ENCODE results near the gene MRPS17.
A peak's percentile ranks its signal among the peaks of the same experiment; 100 is the strongest.

Gene MRPS17

DNA sequence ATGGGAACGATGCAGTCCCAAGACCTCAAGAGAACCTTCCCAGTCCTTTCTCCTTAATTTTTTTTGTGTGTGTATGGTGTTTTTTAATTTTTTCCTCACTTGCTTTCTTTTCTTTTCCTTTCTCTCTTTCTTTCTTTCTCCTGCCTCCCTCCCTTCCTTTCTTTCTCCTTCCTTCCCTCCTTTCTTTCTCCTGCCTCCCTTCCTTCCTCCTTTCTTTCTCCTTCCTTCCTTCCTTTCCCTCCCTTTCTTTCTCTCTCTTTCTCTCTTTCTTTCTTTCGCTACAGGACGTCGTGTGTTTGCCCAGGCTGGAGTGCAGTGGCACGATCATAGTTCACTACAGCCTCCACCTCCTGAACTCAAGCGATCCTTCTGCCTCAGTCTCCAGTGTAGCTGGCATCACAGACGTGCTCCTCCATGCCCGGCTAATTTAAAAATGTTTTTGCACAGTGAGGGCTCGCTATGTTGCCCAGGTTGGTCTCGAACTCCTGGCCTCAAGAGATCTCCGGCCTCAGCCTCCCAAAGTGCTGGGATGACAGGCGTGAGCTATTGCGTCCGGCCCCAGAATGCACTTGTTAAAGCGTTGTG is 12.0 kb downstream of the MRPS17 start:
- no peak overlapping the region for H2BK120ac ChIP-seq (ENCODE audit: low read depth, low read length)
- peaks cover 0 to 9% (median 0%) of the 10 kb centered on the region in 3 experiments for H3K27me3 ChIP-seq (ENCODE audit: control insufficient read depth in 3 of 3, insufficient read depth in 3 of 3, low read depth in 1 of 3, low read length in 3 of 3)
- no peak overlapping the region for H3K23ac ChIP-seq (ENCODE audit: low read depth, low read length, poor library complexity)
- H3K4me1 ChIP-seq (ENCODE audit: control insufficient read depth in 2 of 2, insufficient read depth in 1 of 2, low read depth in 1 of 2, low read length in 2 of 2): no peaks in the 10 kb centered on the region
- DNase-seq (ENCODE audit: low spot score): no peak
- H2BK5ac ChIP-seq (ENCODE audit: low read length): no peak overlapping the region
- H3K9ac ChIP-seq (ENCODE audit: low read depth, low read length, poor library complexity): no peak overlapping the region
- no peak overlapping the region for H3K4ac ChIP-seq (ENCODE audit: low read length)
- WGBS, 2 donors (ENCODE audit: extremely low coverage in 2 of 2, insufficient read length in 2 of 2, insufficient replicate concordance in 1 of 2): no CpG with 5 or more reads among the region's 15 CpGs
- peaks cover 0 to 25% of the 10 kb centered on the region in 2 donors for H3K36me3 ChIP-seq (replicated peaks in 1 of 2; ENCODE audit: control insufficient read depth in 2 of 2, insufficient read depth in 2 of 2, low read length in 2 of 2)
- H3K4me3 ChIP-seq (ENCODE audit: low read length in 2 of 2): peak overlapping the region in 1 of 2 donors; percentile 21
- no peak overlapping the region for H3K27ac ChIP-seq (replicated peaks; ENCODE audit: low read length)
- no peak overlapping the region for H2AK5ac ChIP-seq (ENCODE audit: low read depth, low read length)
- no peak overlapping the region for H3K4me2 ChIP-seq (ENCODE audit: insufficient read depth, low read length, poor library complexity, severe bottlenecking)
- H2BK15ac ChIP-seq (ENCODE audit: low read length): no peak overlapping the region
- no peak overlapping the region for H4K8ac ChIP-seq (ENCODE audit: low read depth, low read length)
- H3K9me3 ChIP-seq (replicated peaks in 1 of 2; ENCODE audit: control insufficient read depth in 2 of 2, insufficient read depth in 1 of 2, low read depth in 1 of 2, low read length in 2 of 2): peaks cover 0 to 17% of the 10 kb centered on the region in 2 donors
- H3K14ac ChIP-seq (ENCODE audit: low read length): no peak overlapping the region
- H3K79me1 ChIP-seq (ENCODE audit: low read depth, low read length): peaks cover 4% of the 10 kb centered on the region
- no peak overlapping the region for H2BK12ac ChIP-seq (ENCODE audit: low read length)
- H4K91ac ChIP-seq (ENCODE audit: low read depth, low read length, poor library complexity): no peak overlapping the region
- H2AFZ ChIP-seq (ENCODE audit: low read length): peak overlapping the region; percentile 86
- no peak overlapping the region for H3K18ac ChIP-seq (ENCODE audit: low read length)

- Histone ChIP-seq H3K18ac (ENCODE audit: low read length) (peak within 1 kb of the TSS; percentile 87), H3K4me3 (ENCODE audit: low read length in 2 of 2) (peak within 1 kb of the TSS; percentile 94 to 99), H2BK12ac (ENCODE audit: low read length) (no peak within 1 kb of the TSS), H2AFZ (ENCODE audit: low read length) (peak within 1 kb of the TSS; percentile 96), H3K36me3 (replicated peaks in 1 of 2; ENCODE audit: control insufficient read depth in 2 of 2, insufficient read depth in 2 of 2, low read length in 2 of 2) (peaks cover 1 to 31% of the 10 kb centered on the region in 2 donors), H4K91ac (ENCODE audit: low read depth, low read length, poor library complexity) (no peak within 1 kb of the TSS), H2BK120ac (ENCODE audit: low read depth, low read length) (no peak within 1 kb of the TSS), H3K27me3 (ENCODE audit: control insufficient read depth in 3 of 3, insufficient read depth in 3 of 3, low read depth in 1 of 3, low read length in 3 of 3) (peaks cover 0 to 9% (median 0%) of the 10 kb centered on the region in 3 experiments), H2BK15ac (ENCODE audit: low read length) (no peak within 1 kb of the TSS), H2AK5ac (ENCODE audit: low read depth, low read length) (no peak within 1 kb of the TSS), H3K4me2 (ENCODE audit: insufficient read depth, low read length, poor library complexity, severe bottlenecking) (peak within 1 kb of the TSS; percentile 58), H3K4me1 (ENCODE audit: control insufficient read depth in 2 of 2, insufficient read depth in 1 of 2, low read depth in 1 of 2, low read length in 2 of 2) (no peaks in the 10 kb centered on the region), H3K9ac (ENCODE audit: low read depth, low read length, poor library complexity) (peak within 1 kb of the TSS; percentile 90), H3K9me3 (replicated peaks in 1 of 2; ENCODE audit: control insufficient read depth in 2 of 2, insufficient read depth in 1 of 2, low read depth in 1 of 2, low read length in 2 of 2) (peaks cover 0 to 17% of the 10 kb centered on the region in 2 donors), H3K4ac (ENCODE audit: low read length) (no peak within 1 kb of the TSS), H3K27ac (replicated peaks; ENCODE audit: low read length) (peak within 1 kb of the TSS; percentile 43), H4K8ac (ENCODE audit: low read depth, low read length) (no peak within 1 kb of the TSS), H3K23ac (ENCODE audit: low read depth, low read length, poor library complexity) (no peak within 1 kb of the TSS), H2BK5ac (ENCODE audit: low read length) (no peak within 1 kb of the TSS), H3K14ac (ENCODE audit: low read length) (peak within 1 kb of the TSS; percentile 82), H3K79me1 (ENCODE audit: low read depth, low read length) (peaks cover 7% of the 10 kb centered on the region)
- peak; percentile 69 for DNase-seq (ENCODE audit: low spot score)
- no CpG with 5 or more reads among the region's 105 CpGs for WGBS, 2 donors (ENCODE audit: extremely low coverage in 2 of 2, insufficient read length in 2 of 2, insufficient replicate concordance in 1 of 2)
Observed at GRCh38 chr7:55964261-55965099, 12.8 kb downstream of the MRPS17 start, which contains the start of gene NIPSNAP2. Gene NIPSNAP2 (plus strand): TSS chr7:55964585. CDS start chr7:55964610, 25 bp downstream.

DNA sequence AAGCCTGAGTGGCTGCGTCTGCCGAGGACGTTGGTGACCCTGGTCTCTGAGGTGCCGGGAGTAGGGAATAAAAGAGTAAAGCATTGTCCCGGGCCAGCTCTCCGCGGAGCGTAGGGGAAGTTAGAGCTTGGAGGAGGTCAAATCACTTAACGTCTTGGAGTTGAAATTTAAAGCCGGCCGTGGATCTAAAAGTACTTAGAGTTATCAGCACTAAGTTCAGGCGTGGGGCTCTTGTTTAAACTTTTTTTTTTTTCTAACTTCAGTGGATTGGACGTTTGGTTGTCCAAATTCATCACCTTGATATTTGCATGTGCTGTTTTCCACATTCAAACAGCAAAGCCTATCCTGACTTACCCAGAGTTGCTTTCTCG is 13.4 kb downstream of the MRPS17 start:
- Histone ChIP-seq H2BK5ac (ENCODE audit: low read length) (no peak overlapping the region), H3K4me2 (ENCODE audit: insufficient read depth, low read length, poor library complexity, severe bottlenecking) (peak overlapping the region; percentile 58), H3K9ac (ENCODE audit: low read depth, low read length, poor library complexity) (peak overlapping the region; percentile 90), H2BK120ac (ENCODE audit: low read depth, low read length) (no peak overlapping the region), H2AFZ (ENCODE audit: low read length) (peak overlapping the region; percentile 96), H3K4me3 (ENCODE audit: low read length in 2 of 2) (peak overlapping the region; percentile 94 to 99), H3K36me3 (replicated peaks in 1 of 2; ENCODE audit: control insufficient read depth in 2 of 2, insufficient read depth in 2 of 2, low read length in 2 of 2) (peaks cover 3 to 35% of the 10 kb centered on the region in 2 donors), H3K27me3 (ENCODE audit: control insufficient read depth in 3 of 3, insufficient read depth in 3 of 3, low read depth in 1 of 3, low read length in 3 of 3) (peaks cover 0 to 9% (median 0%) of the 10 kb centered on the region in 3 experiments), H3K14ac (ENCODE audit: low read length) (peak overlapping the region; percentile 82), H2BK15ac (ENCODE audit: low read length) (no peak overlapping the region), H3K27ac (replicated peaks; ENCODE audit: low read length) (no peak overlapping the region), H3K79me1 (ENCODE audit: low read depth, low read length) (peaks cover 7% of the 10 kb centered on the region), H3K4me1 (ENCODE audit: control insufficient read depth in 2 of 2, insufficient read depth in 1 of 2, low read depth in 1 of 2, low read length in 2 of 2) (no peaks in the 10 kb centered on the region), H2AK5ac (ENCODE audit: low read depth, low read length) (no peak overlapping the region), H3K23ac (ENCODE audit: low read depth, low read length, poor library complexity) (no peak overlapping the region), H2BK12ac (ENCODE audit: low read length) (no peak overlapping the region), H3K4ac (ENCODE audit: low read length) (no peak overlapping the region), H4K8ac (ENCODE audit: low read depth, low read length) (no peak overlapping the region), H4K91ac (ENCODE audit: low read depth, low read length, poor library complexity) (no peak overlapping the region), H3K9me3 (replicated peaks in 1 of 2; ENCODE audit: control insufficient read depth in 2 of 2, insufficient read depth in 1 of 2, low read depth in 1 of 2, low read length in 2 of 2) (peaks cover 0 to 19% of the 10 kb centered on the region in 2 donors), H3K18ac (ENCODE audit: low read length) (peak overlapping the region; percentile 87)
- DNase-seq (ENCODE audit: low spot score): no peak
- WGBS, 2 donors (ENCODE audit: extremely low coverage in 2 of 2, insufficient read length in 2 of 2, insufficient replicate concordance in 1 of 2): no CpG with 5 or more reads among the region's 14 CpGs
